Panc1 (cell line): Measurements from ENCODE around the gene INTS2. TPM values are rescaled to one million over a fixed set of nuclear protein-coding genes. Genes with fewer than 3 reads are reported as not detected.

Experiments used
- ATAC-seq: fragments of 200-7000 bp; cut with Tn5 transposase; 2 replicates; pipeline ENCODE4 v1.9.1; 2020; ENCODE audit warnings: mild to moderate bottlenecking, moderate library complexity
- BruUV-seq: library from RNA; stranded (reverse); fragments of 400-500 nt; replicated peaks from 2 replicates; lab custom pipeline; 2021; lab: Mats Ljungman, UMichigan
- CTCF ChIA-PET: fragments of 300-600 bp; sonication (Branson Sonifier 250); formaldehyde crosslinking; loops from one replicate; lab custom pipeline; 2022; ENCODE audit warnings: antibody characterized with exemption; lab: Charles Lee
- POLR2A ChIA-PET: fragments of 300-600 bp; sonication (Branson Sonifier 250); formaldehyde crosslinking; loops from one replicate; lab custom pipeline; 2022; ENCODE audit warnings: antibody characterized with exemption; lab: Charles Lee
- DNase-seq: peaks from one replicate; pipeline ENCODE4 v3.0.0-alpha.2; 2010; ENCODE audit warnings: low read depth, low spot score
- H3K27ac ChIP-seq: 2 replicates; pipeline ENCODE4 v1.5.1; 2011; ENCODE audit warnings: mild to moderate bottlenecking, low read length, inconsistent platforms
- H3K27me3 ChIP-seq: fragments of 200-500 bp; sonication (Bioruptor generic); 2 replicates; pipeline ENCODE4 v1.6.0; 2014; ENCODE audit warnings: low read length, inconsistent platforms; ENCODE audit not compliant: control insufficient read depth, insufficient read depth
- H3K36me3 ChIP-seq: fragments of 200-500 bp; sonication (Bioruptor generic); 2 replicates; pipeline ENCODE4 v1.5.1; 2014; ENCODE audit warnings: inconsistent platforms, mild to moderate bottlenecking, low read length, moderate library complexity; ENCODE audit not compliant: control insufficient read depth, insufficient read depth
- H3K4me1 ChIP-seq: 2 replicates; pipeline ENCODE4 v1.5.1; 2011; ENCODE audit warnings: inconsistent platforms, mild to moderate bottlenecking, low read length, moderate library complexity; ENCODE audit not compliant: control insufficient read depth, insufficient read depth
- H3K4me3 ChIP-seq, 2 experiments: 2 replicates each; pipeline ENCODE4 v1.5.1; 2011 to 2012; ENCODE audit warnings: low read depth in 2 of 2, low read length in 2 of 2, mild to moderate bottlenecking in 2 of 2, inconsistent platforms in 1 of 2, moderate library complexity in 1 of 2
- H3K9me3 ChIP-seq: fragments of 200-500 bp; sonication (Bioruptor generic); 2 replicates; pipeline ENCODE4 v1.5.1; 2014; ENCODE audit warnings: low read depth, mild to moderate bottlenecking, inconsistent platforms, low read length, moderate library complexity; ENCODE audit not compliant: control insufficient read depth, insufficient read depth
- POLR2AphosphoS5 ChIP-seq: IDR thresholded peaks from 2 replicates; pipeline ENCODE4 v1.6.1; 2012; ENCODE audit warnings: mild to moderate bottlenecking, low read depth, low read length, moderate library complexity
- SIN3A ChIP-seq: IDR thresholded peaks from 2 replicates; pipeline ENCODE4 v1.6.1; 2012; ENCODE audit warnings: low read depth, mild to moderate bottlenecking, low read length, moderate library complexity, borderline replicate concordance; ENCODE audit not compliant: insufficient read depth
- TCF7L2 ChIP-seq: IDR thresholded peaks from 2 replicates; pipeline ENCODE4 v1.6.1; 2011; ENCODE audit warnings: mild to moderate bottlenecking, low read depth, low read length, inconsistent platforms
- in situ Hi-C: cut with HindIII; loops from 2 replicates; pipeline ENCODE4 v1.10.0; 2016; ENCODE audit warnings: low sequenced_read_pairs, low pct_unique_long_range_greater_than_20kb
- intact Hi-C: fragments of 100-400 bp; cut with micrococcal nuclease; formaldehyde crosslinking; loops from one replicate; pipeline ENCODE4 v1.10.0; 2022; ENCODE audit not compliant: unreplicated experiment
- total RNA-seq: library from RNA; stranded (reverse); gene quantifications from one replicate; pipeline ENCODE4 v1.2.1, GENCODE V29; 2021; ENCODE audit not compliant: unreplicated experiment
- TF ChIP-seq, protein P1 (sequence below): fragments of 450-650 bp; IDR thresholded peaks from 2 replicates; pipeline ENCODE4 v1.5.1; 2017; ENCODE audit warnings: mild to moderate bottlenecking
- TF ChIP-seq, protein P2 (sequence below), 2 experiments: IDR thresholded peaks; 2 replicates each; pipeline ENCODE4 v1.6.1; 2011 to 2012; ENCODE audit warnings: low read depth in 2 of 2, control low read depth in 1 of 2, low read length in 1 of 2, mild to moderate bottlenecking in 1 of 2, moderate library complexity in 1 of 2; ENCODE audit not compliant: insufficient read depth in 1 of 2

Gene INTS2
- total RNA-seq, 1 experiment from 2014 or later, result 32.5 TPM

DNA sequence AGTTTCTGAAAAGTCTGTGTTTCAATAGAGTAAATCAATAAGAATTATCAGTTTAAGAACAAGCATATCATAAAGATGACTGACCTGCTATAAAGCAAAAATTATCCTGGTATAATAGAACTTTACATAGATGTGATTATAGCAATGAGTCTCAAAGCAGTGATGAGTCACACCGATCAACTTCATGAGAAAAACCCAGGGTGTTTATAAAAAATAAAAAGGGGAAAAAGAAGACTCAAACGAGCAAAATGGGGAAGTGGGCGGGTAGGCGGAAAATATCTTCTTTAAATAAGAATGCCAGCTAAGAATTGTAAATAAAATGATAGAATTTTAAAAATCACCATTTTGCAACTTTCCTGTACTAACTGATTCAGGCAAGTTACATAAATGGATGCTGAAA is 111.2 kb downstream of the INTS2 start:
- in situ Hi-C loops, result no loop called here

DNA sequence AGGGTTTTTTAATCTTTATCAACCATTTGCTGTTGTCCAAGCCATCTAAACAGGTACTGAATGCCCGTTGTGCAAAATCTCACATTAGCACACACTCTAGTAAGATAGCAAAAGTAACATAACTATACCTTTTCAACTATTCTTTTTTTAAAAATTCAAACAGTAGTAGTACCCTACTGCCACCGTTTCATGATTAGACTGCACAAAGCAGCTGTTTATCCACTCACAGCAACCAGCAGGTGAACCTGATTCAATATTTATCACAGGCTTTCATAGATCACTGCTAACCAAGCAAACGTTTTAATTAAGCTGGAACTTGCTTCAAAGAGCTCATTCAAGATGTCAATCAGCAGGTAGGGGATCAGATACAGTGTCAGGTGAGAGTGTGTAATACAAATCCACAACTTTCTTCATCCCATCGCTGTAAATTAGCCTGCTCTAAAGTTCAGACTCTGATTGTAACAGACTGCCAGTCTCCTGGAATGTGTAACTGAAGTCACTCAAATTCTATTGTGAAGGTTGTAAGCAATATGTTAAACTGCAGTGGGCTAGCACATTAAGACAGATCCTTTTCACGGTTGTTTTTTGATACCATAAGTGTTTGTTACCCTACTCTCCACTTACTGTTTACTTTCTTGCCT is 111.8 kb downstream of the INTS2 start:
- Histone ChIP-seq H3K4me3 (no peak overlapping the region), H3K9me3 (no peaks in the 10 kb centered on the region), H3K27ac (no peak overlapping the region), H3K27me3 (no peaks in the 10 kb centered on the region), H3K4me1 (no peaks in the 10 kb centered on the region), H3K36me3 (no peaks in the 10 kb centered on the region)
- DNase-seq (no peak), ATAC-seq (no peak)
- POLR2A ChIA-PET, result no interaction called here
- intact Hi-C loops, result no loop called here
- BruUV-seq, result no TSS peak
- in situ Hi-C loops, result no loop called here
- no peak for TF ChIP-seq TCF7L2
- TF ChIP-seq SIN3A, result no peak
- TF ChIP-seq, protein P1, sequence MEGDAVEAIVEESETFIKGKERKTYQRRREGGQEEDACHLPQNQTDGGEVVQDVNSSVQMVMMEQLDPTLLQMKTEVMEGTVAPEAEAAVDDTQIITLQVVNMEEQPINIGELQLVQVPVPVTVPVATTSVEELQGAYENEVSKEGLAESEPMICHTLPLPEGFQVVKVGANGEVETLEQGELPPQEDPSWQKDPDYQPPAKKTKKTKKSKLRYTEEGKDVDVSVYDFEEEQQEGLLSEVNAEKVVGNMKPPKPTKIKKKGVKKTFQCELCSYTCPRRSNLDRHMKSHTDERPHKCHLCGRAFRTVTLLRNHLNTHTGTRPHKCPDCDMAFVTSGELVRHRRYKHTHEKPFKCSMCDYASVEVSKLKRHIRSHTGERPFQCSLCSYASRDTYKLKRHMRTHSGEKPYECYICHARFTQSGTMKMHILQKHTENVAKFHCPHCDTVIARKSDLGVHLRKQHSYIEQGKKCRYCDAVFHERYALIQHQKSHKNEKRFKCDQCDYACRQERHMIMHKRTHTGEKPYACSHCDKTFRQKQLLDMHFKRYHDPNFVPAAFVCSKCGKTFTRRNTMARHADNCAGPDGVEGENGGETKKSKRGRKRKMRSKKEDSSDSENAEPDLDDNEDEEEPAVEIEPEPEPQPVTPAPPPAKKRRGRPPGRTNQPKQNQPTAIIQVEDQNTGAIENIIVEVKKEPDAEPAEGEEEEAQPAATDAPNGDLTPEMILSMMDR, result no peak
- TF ChIP-seq, protein P2, sequence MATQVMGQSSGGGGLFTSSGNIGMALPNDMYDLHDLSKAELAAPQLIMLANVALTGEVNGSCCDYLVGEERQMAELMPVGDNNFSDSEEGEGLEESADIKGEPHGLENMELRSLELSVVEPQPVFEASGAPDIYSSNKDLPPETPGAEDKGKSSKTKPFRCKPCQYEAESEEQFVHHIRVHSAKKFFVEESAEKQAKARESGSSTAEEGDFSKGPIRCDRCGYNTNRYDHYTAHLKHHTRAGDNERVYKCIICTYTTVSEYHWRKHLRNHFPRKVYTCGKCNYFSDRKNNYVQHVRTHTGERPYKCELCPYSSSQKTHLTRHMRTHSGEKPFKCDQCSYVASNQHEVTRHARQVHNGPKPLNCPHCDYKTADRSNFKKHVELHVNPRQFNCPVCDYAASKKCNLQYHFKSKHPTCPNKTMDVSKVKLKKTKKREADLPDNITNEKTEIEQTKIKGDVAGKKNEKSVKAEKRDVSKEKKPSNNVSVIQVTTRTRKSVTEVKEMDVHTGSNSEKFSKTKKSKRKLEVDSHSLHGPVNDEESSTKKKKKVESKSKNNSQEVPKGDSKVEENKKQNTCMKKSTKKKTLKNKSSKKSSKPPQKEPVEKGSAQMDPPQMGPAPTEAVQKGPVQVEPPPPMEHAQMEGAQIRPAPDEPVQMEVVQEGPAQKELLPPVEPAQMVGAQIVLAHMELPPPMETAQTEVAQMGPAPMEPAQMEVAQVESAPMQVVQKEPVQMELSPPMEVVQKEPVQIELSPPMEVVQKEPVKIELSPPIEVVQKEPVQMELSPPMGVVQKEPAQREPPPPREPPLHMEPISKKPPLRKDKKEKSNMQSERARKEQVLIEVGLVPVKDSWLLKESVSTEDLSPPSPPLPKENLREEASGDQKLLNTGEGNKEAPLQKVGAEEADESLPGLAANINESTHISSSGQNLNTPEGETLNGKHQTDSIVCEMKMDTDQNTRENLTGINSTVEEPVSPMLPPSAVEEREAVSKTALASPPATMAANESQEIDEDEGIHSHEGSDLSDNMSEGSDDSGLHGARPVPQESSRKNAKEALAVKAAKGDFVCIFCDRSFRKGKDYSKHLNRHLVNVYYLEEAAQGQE (IDR thresholded peaks at IDR 0.05; ENCODE audit: insufficient read depth in 1 of 2, low read depth in 2 of 2, low read length in 1 of 2), result no peak
- TF ChIP-seq POLR2AphosphoS5, result no peak
- CTCF ChIA-PET, result no interaction called here

More for the DNA sequence above, 111.2 kb downstream of the INTS2 start:
- Histone ChIP-seq H3K4me3 (no peak overlapping the region), H3K9me3 (no peaks in the 10 kb centered on the region), H3K27ac (no peak overlapping the region), H3K4me1 (no peaks in the 10 kb centered on the region), H3K36me3 (no peaks in the 10 kb centered on the region), H3K27me3 (no peaks in the 10 kb centered on the region)
- no TSS peak for BruUV-seq
- intact Hi-C loops, result no loop called here
- no peak for DNase-seq
- CTCF ChIA-PET, result no interaction called here
- POLR2A ChIA-PET, result no interaction called here
- ATAC-seq, result no peak
- TF ChIP-seq, protein P2 (IDR thresholded peaks at IDR 0.05; ENCODE audit: insufficient read depth in 1 of 2, low read depth in 2 of 2, low read length in 1 of 2), result no peak
- no peak for TF ChIP-seq POLR2AphosphoS5

Other genes with a start within 250 kb of the INTS2 start
- 9.4 TPM for gene BRIP1, start 64.5 kb downstream of the INTS2 start, total RNA-seq
- 69.5 TPM for gene MED13, start 137.3 kb upstream of the INTS2 start, total RNA-seq